ENCODE data around the gene ALDH3A1.

Gene ALDH3A1

GRCh38 chr17:19702217-19702641 is 45.9 kb downstream of the ALDH3A1 start:
- no peak for DNase-seq
